SK-N-MC (cell line): ENCODE data around the gene CD2AP.
"Not testable (repeated sequence)": the region's sequence is repeated elsewhere in the genome, so short reads cannot be mapped to it uniquely, and the experiment has no call there.

Experiments
- DNase-seq: peaks from one replicate; pipeline ENCODE4 v3.0.0-alpha.2; 2011; ENCODE audit warnings: low read depth, low spot score
- H3K27ac ChIP-seq: fragments of 200-600 bp; sonication (generic); 2 replicates; pipeline ENCODE4 v1.5.1; 2016; ENCODE audit warnings: mixed run types
- H3K36me3 ChIP-seq: fragments of 200-600 bp; sonication (generic); 2 replicates; pipeline ENCODE4 v1.6.1; 2017; ENCODE audit warnings: antibody characterized with exemption, low read length, mixed read lengths; ENCODE audit not compliant: insufficient read depth
- H3K4me3 ChIP-seq: fragments of 200-600 bp; sonication (generic); 2 replicates; pipeline ENCODE4 v1.5.1; 2016
- H3K9ac ChIP-seq: fragments of 200-600 bp; sonication (generic); 2 replicates; pipeline ENCODE4 v1.8.0; 2017; ENCODE audit warnings: mixed run types, mixed read lengths; ENCODE audit not compliant: insufficient read length
- H3K9me3 ChIP-seq: fragments of 200-600 bp; sonication (generic); 2 replicates; pipeline ENCODE4 v1.6.1; 2017; ENCODE audit warnings: low read depth, mild to moderate bottlenecking, antibody characterized with exemption, low read length, moderate library complexity, mixed read lengths
- EZH2 ChIP-seq: fragments of 200-600 bp; sonication (generic); IDR thresholded peaks from one replicate; pipeline ENCODE4 v1.6.1; 2017; ENCODE audit warnings: antibody characterized with exemption
- FOXP2 ChIP-seq: optimal IDR thresholded peaks from 2 replicates; pipeline ENCODE3; 2011; ENCODE audit warnings: mild to moderate bottlenecking, moderate library complexity; ENCODE audit not compliant: insufficient read depth; ENCODE audit errors: extremely low read length, control extremely low read depth
- POLR2AphosphoS5 ChIP-seq: IDR thresholded peaks from 2 replicates; pipeline ENCODE4 v1.6.1; 2012; ENCODE audit warnings: mild to moderate bottlenecking, low read depth, low read length, borderline replicate concordance

The CD2AP gene

GRCh38 chr6:47475319-47475816 is 2.2 kb upstream of the CD2AP start:
- Histone ChIP-seq H3K9ac (no peak overlapping the region), H3K27ac (no peak overlapping the region), H3K36me3 (no peaks in the 10 kb centered on the region), H3K9me3 (no peaks in the 10 kb centered on the region), H3K4me3 (no peak overlapping the region)
- TF ChIP-seq POLR2AphosphoS5, result no peak
- TF ChIP-seq FOXP2, result no peak
- TF ChIP-seq EZH2, result no peak
- no peak for DNase-seq

- Histone ChIP-seq H3K4me3 (peak overlapping the region; percentile 75), H3K9ac (peak overlapping the region; percentile 46), H3K36me3 (no peaks in the 10 kb centered on the region), H3K27ac (no peak overlapping the region), H3K9me3 (no peaks in the 10 kb centered on the region)
- no peak for DNase-seq
- TF ChIP-seq FOXP2, result no peak
These were observed 650 bp upstream of the CD2AP start for GRCh38 chr6:47476781-47477496.

GRCh38 chr6:47478233-47479139 is 897 bp downstream of the CD2AP start:
- TF ChIP-seq EZH2 (no peak), POLR2AphosphoS5 (no peak), FOXP2 (no peak)
- H3K9me3 ChIP-seq, result no peaks in the 10 kb centered on the region
- peak overlapping the region; percentile 68 for H3K9ac ChIP-seq
- no peak for DNase-seq
- H3K27ac ChIP-seq, result peak overlapping the region; percentile 58; the same call in 1 of the 2 replicates
- no peaks in the 10 kb centered on the region for H3K36me3 ChIP-seq
- H3K4me3 ChIP-seq, result peak overlapping the region; percentile 75

GRCh38 chr6:47479140-47479508 is 1.5 kb downstream of the CD2AP start:
- peak overlapping the region; percentile 1; the same call in 1 of the 2 replicates for H3K27ac ChIP-seq
- TF ChIP-seq POLR2AphosphoS5 (no peak), EZH2 (no peak), FOXP2 (no peak)
- H3K9ac ChIP-seq, result peak overlapping the region; percentile 68
- H3K9me3 ChIP-seq, result no peaks in the 10 kb centered on the region
- H3K36me3 ChIP-seq, result no peaks in the 10 kb centered on the region
- H3K4me3 ChIP-seq, result peak overlapping the region; percentile 75
- DNase-seq, result no peak

- peak overlapping the region; percentile 75 for H3K4me3 ChIP-seq
- H3K27ac ChIP-seq, result no peak overlapping the region; the same call in 1 of the 2 replicates
These were observed 2.3 kb downstream of the CD2AP start for GRCh38 chr6:47479874-47480273.

GRCh38 chr6:47481213-47481612 is 3.6 kb downstream of the CD2AP start:
- not testable (repeated sequence) for DNase-seq, H3K36me3 ChIP-seq, H3K4me3 ChIP-seq, H3K9me3 ChIP-seq, H3K27ac ChIP-seq, H3K9ac ChIP-seq

More at GRCh38 chr6:47479874-47480273, 2.3 kb downstream of the CD2AP start:
- DNase-seq, result no peak
- Histone ChIP-seq H3K36me3 (no peaks in the 10 kb centered on the region), H3K9me3 (no peaks in the 10 kb centered on the region), H3K9ac (peak overlapping the region; percentile 68)
- TF ChIP-seq FOXP2 (no peak), EZH2 (no peak), POLR2AphosphoS5 (no peak)

GRCh38 chr6:47481806-47482205 is 4.2 kb downstream of the CD2AP start:
- no peaks in the 10 kb centered on the region for H3K9me3 ChIP-seq
- TF ChIP-seq POLR2AphosphoS5 (no peak), FOXP2 (no peak), EZH2 (no peak)
- no peaks in the 10 kb centered on the region for H3K36me3 ChIP-seq
- no peak overlapping the region for H3K27ac ChIP-seq
- DNase-seq, result no peak
- H3K9ac ChIP-seq, result no peak overlapping the region
- H3K4me3 ChIP-seq, result no peak overlapping the region

- no peaks in the 10 kb centered on the region for H3K9me3 ChIP-seq
- no peak for DNase-seq
- H3K9ac ChIP-seq, result no peak overlapping the region
- TF ChIP-seq FOXP2, result no peak
- TF ChIP-seq POLR2AphosphoS5, result no peak
- TF ChIP-seq EZH2, result no peak
- H3K36me3 ChIP-seq, result no peaks in the 10 kb centered on the region
- no peak overlapping the region for H3K27ac ChIP-seq
- no peak overlapping the region for H3K4me3 ChIP-seq
These were observed 5.9 kb downstream of the CD2AP start for GRCh38 chr6:47483516-47483852.
